Measurements from ENCODE around the gene HNRNPUL1. TPM values are rescaled to one million over a fixed set of nuclear protein-coding genes. Genes with fewer than 3 reads are reported as not detected.

HNRNPUL1 gene
- total and polyA plus RNA-seq, 2 of the 8 experiments (the other 6 are each of a cell fraction or from before 2014, with no cell fraction given) = 99.5 to 264 TPM

GRCh38 chr19:41309180-41310032 is 45.2 kb downstream of the HNRNPUL1 start:
- POLR2A ChIA-PET (ENCODE audit: partially characterized antibody) = interaction anchor here (0.6 to 22.6 kb wide), 24 partner anchors 13 to 1055 kb away, joined by 3 to 579 read pairs (median 4); partner anchors contain the start of genes ACTMAP, HNRNPUL1 and TGFB1
- Histone ChIP-seq H2BK15ac (ENCODE audit: low read length) (no peak overlapping the region), H3K23ac (ENCODE audit: insufficient read length) (no peak overlapping the region), H3K9me3 (ENCODE audit: insufficient read depth in 2 of 2, low read depth in 1 of 2, low read length in 1 of 2) (no peaks in the 10 kb centered on the region), H3K56ac (replicated peaks; ENCODE audit: insufficient read length, low read depth, low read length) (peak overlapping the region; percentile 80), H3K27me3 (replicated peaks in 1 of 4; ENCODE audit: control insufficient read depth in 3 of 4, extremely low read depth in 1 of 4, insufficient read depth in 3 of 4, low read length in 3 of 4) (no peaks in the 10 kb centered on the region), H3K4me1 (replicated peaks in 1 of 4; ENCODE audit: control insufficient read depth in 3 of 4, insufficient read depth in 4 of 4, low read length in 3 of 4) (peaks cover 0 to 10% (median under 1%) of the 10 kb centered on the region in 4 experiments; a peak in 3 of 7 replicates), H2AK5ac (ENCODE audit: low read depth, low read length) (no peak overlapping the region), H2BK120ac (replicated peaks; ENCODE audit: low read depth, low read length) (no peak overlapping the region), H3K4me2 (ENCODE audit: insufficient read depth in 1 of 2, low read depth in 2 of 2, low read length in 2 of 2) (peak overlapping the region; percentile 80 to 83), H4K20me1 (replicated peaks in 1 of 2; ENCODE audit: control insufficient read depth in 1 of 2, insufficient read depth in 2 of 2, low read length in 2 of 2) (peaks cover 0 to 8% of the 10 kb centered on the region in 2 experiments), H3K27ac (ENCODE audit: low read depth, low read length) (0 out of 2 replicates have a peak overlapping the region, but pooled peaks have one; percentile 92), H2BK20ac (ENCODE audit: low read length) (no peak overlapping the region), H3K18ac (ENCODE audit: extremely low read depth, low read length) (peak overlapping the region; percentile 60; the same call in 1 of the 2 replicates), H2BK5ac (ENCODE audit: low read depth, low read length) (peak overlapping the region; percentile 71), H3K36me3 (ENCODE audit: control insufficient read depth in 2 of 4, insufficient read depth in 4 of 4, low read length in 3 of 4) (peaks cover 21 to 32% (median 25%) of the 10 kb centered on the region in 4 experiments; a peak in 7 of 8 replicates), H3K23me2 (ENCODE audit: low read depth, low read length) (peaks cover 7% of the 10 kb centered on the region), H3K4ac (replicated peaks; ENCODE audit: insufficient read length, low read depth, low read length) (no peak overlapping the region), H3K14ac (ENCODE audit: insufficient read length) (no peak overlapping the region), H3K79me2 (ENCODE audit: control insufficient read depth in 1 of 2, insufficient read depth in 2 of 2, low read length in 2 of 2) (peaks cover 0 to 8% of the 10 kb centered on the region in 2 experiments; a peak in 2 of 4 replicates), H4K5ac (ENCODE audit: insufficient read length, low read depth, low read length) (peak overlapping the region; percentile 45), H4K8ac (ENCODE audit: extremely low read depth, insufficient read depth, low read length) (no peak overlapping the region), H4K91ac (replicated peaks; ENCODE audit: insufficient read length, low read length) (no peak overlapping the region), H2BK12ac (ENCODE audit: low read depth, low read length) (no peak overlapping the region), H3K4me3 (ENCODE audit: extremely low read depth in 1 of 4, insufficient read depth in 2 of 4, low read depth in 3 of 4, low read length in 4 of 4) (peak overlapping the region; percentile 62 to 91 (median 77)), H3K79me1 (ENCODE audit: low read depth, low read length) (peaks cover 7% of the 10 kb centered on the region; the same call in 1 of the 2 replicates), H2AFZ (ENCODE audit: low read length) (no peak overlapping the region), H3K9ac (replicated peaks in 1 of 4; ENCODE audit: extremely low read depth in 1 of 4, low read depth in 3 of 4, low read length in 3 of 4) (peak overlapping the region in 3 of 4 experiments; percentile 79 to 94 (median 93); a peak in 6 of 7 replicates)
- 48% methylated on average over 25 of the region's 26 CpGs; no CpG with 5 or more reads in 1 of the 2 experiments for WGBS, 2 experiments (ENCODE audit: extremely low coverage in 1 of 2, insufficient coverage in 1 of 2, insufficient read length in 1 of 2, insufficient replicate concordance in 2 of 2, low coverage in 1 of 2, low lambda C conversion rate in 2 of 2, missing lambda C conversion rate in 1 of 2)
- DNase-seq (ENCODE audit: low read depth in 1 of 2, low spot score in 2 of 2) (peak in 1 of 2 experiments; percentile 48), FAIRE-seq (no peak)
- CTCF ChIA-PET (ENCODE audit: partially characterized antibody) = interaction anchor here (0.7 to 7.3 kb wide), 19 partner anchors 10 to 333 kb away, joined by 3 to 63 read pairs (median 4); no protein-coding TSS in a partner anchor
- no peak for TF ChIP-seq SP2 (IDR thresholded peaks at IDR 0.05; ENCODE audit: low read length)
- TF ChIP-seq TAF1 (IDR thresholded peaks at IDR 0.05; ENCODE audit: low read depth, low read length) = no peak
- no peak for TF ChIP-seq JUN (IDR thresholded peaks at IDR 0.05; ENCODE audit: low read depth, low read length)
- peak in 1 of 2 experiments; percentile 33; a peak in 2 of 3 replicates for TF ChIP-seq POLR2A (IDR thresholded peaks at IDR 0.05; ENCODE audit: control extremely low read depth in 1 of 2, low read depth in 2 of 2, low read length in 2 of 2)
- no peak for TF ChIP-seq EZH2 (IDR thresholded peaks at IDR 0.05; ENCODE audit: low read depth, low read length, severe bottlenecking)
- TF ChIP-seq POLR2AphosphoS5 (IDR thresholded peaks at IDR 0.05; ENCODE audit: low read depth, low read length) = peak; percentile 1; the same call in 1 of the 2 replicates
- no peak for TF ChIP-seq CHD2 (IDR thresholded peaks at IDR 0.05; ENCODE audit: low read length)
- TF ChIP-seq YY1 (IDR thresholded peaks at IDR 0.05; ENCODE audit: low read depth, low read length) = no peak
- no peak for TF ChIP-seq CTCF (IDR thresholded peaks at IDR 0.05; ENCODE audit: control extremely low read depth in 1 of 3, insufficient read depth in 1 of 3, low read depth in 1 of 3, low read length in 3 of 3)
